ENCODE results near the gene CYP2A13.
"Not testable (repeated sequence)": the region's sequence is repeated elsewhere in the genome, so short reads cannot be mapped to it uniquely, and the experiment has no call there.

CYP2A13 gene

DNA sequence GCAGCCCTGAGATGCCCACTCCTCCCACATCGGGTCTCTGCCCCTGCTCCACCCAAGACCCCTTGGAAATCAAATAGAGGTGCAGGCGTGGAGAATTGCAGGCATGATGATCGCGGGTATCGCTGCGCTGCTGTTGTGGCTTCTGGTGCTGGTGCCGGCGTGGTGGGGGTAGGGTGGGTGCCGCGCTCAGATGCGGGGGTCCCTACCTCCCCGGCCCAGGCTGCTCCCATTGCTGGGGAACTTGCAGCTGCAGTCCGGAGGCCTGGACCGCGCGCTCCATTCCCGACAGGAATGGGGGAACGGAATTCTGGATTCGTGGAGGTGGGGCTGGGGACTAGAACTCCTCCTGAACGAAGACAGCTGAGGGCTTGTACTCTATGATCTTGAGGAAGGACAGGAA lies 46.4 kb downstream of the CYP2A13 start:
- TF ChIP-seq, protein P1, sequence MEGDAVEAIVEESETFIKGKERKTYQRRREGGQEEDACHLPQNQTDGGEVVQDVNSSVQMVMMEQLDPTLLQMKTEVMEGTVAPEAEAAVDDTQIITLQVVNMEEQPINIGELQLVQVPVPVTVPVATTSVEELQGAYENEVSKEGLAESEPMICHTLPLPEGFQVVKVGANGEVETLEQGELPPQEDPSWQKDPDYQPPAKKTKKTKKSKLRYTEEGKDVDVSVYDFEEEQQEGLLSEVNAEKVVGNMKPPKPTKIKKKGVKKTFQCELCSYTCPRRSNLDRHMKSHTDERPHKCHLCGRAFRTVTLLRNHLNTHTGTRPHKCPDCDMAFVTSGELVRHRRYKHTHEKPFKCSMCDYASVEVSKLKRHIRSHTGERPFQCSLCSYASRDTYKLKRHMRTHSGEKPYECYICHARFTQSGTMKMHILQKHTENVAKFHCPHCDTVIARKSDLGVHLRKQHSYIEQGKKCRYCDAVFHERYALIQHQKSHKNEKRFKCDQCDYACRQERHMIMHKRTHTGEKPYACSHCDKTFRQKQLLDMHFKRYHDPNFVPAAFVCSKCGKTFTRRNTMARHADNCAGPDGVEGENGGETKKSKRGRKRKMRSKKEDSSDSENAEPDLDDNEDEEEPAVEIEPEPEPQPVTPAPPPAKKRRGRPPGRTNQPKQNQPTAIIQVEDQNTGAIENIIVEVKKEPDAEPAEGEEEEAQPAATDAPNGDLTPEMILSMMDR (IDR thresholded peaks at IDR 0.05; ENCODE audit: low read depth, low read length, missing control alignments): no peak

DNA sequence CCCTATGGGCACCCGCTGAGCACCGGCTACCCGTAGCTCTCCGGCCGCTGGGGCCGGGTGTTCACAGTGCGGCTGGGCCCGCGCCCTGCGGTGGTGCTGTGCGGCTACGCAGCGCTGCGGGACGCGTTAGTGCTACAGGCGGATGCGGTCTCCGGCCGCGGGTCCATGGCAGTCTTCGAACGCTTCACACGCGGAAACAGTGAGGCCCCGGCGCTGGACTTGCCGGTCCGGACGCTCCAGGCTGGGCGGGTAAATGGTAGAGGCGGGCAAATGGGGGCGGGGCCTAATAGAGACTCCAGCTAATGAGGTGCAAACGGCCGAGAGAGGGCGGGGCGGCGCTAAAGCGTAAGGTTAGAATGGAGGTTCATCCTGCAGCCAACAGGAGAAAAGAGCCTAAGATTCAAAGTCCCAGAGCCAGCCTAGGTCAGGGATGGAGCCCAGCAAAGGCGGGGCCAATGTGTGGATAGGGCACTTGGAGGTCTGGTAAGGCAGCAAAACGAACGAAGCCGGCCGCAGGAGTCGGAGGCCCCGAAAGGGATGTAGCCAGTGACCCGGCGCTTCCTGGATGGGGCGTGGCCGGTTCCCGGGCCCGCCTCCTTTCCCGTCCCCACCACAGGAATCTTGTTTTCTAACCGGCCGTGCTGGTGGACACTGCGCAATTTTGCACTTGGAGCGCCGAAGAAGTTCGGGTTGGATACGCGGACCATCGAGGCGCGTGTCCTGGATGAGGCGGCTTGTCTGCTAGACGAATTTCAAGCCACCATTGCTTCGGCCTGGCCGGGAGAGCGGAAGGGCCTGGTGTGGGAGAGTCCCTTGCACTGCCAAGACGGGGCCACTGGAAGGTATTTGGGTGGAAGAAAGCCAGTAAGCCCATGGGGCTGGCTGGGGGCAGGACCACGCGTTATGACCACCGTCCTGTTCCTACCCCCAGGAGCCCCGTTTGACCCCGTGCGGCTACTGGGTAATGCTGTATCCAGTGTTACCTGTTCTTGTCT lies 47.4 kb downstream of the CYP2A13 start:
- DNase-seq (ENCODE audit: extremely low read depth, low read depth): not testable (repeated sequence)
- peak overlapping the region; percentile 30 for H3K4me3 ChIP-seq (replicated peaks; ENCODE audit: low read depth, low read length)

More for the DNA sequence above, 46.4 kb downstream of the CYP2A13 start:
- DNase-seq (ENCODE audit: extremely low read depth, low read depth): no peak
- no peak overlapping the region for H3K4me3 ChIP-seq (replicated peaks; ENCODE audit: low read depth, low read length)

DNA sequence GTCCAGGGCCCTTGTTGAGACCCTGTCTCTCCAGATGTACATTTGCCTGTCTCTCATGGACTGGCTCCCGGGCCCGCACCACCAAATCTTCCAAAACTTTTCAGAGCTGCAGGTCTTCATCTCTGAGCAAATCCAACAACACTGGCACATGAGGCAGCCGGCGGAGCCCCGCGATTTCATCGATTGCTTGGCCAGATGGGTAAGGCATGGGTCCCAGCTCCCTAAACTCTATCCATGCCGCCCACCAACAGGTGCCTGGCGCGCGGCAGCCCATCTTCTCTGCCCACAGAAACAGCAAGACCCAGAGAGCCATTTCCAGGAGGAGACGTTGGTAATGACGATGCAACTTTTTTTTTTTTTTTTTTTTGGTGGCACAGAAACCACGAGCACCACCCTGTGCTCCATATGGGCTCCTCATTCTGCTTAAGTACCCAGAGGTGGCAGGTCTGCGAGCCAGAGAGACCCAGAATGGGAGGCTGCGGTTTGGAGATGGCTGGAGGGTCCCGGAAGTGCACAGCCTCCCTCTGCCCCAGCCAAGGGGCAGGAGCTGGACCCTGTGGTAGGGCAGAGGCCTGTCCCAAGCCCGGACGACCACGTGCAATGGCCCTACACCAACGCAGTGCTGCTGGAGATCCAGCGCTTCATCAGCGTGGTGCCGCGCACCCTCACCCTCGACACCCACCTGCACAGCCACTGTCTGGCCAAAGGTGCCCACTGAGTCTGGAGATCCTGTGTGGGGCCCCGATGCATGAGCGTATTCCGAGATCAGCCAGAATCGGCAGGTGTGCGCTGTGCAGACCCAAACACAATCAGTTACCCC lies 48.6 kb downstream of the CYP2A13 start:
- TF ChIP-seq, protein P1 (IDR thresholded peaks at IDR 0.05; ENCODE audit: low read depth, low read length, missing control alignments): no peak
- DNase-seq (ENCODE audit: extremely low read depth, low read depth): no peak
- no peak overlapping the region for H3K4me3 ChIP-seq (replicated peaks; ENCODE audit: low read depth, low read length)

DNA sequence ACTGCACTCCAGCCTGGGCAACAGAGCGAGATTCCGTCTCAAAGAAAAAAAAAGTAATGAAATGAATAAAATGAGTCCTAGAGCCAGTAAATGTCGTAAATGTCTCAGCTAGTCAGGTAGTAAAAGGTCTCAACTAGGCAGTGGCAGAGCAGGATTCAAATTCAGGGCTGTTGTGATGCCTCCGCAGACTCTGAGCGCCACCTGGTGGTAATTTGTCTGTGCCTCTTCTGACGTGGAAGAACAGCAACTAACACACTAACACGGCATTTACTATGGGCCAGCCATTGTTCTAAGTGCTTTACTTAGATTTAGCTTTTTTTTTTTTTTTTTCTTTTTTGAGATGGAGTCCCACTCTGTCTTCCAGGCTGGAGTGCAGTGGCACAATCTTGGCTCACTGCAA lies 56.2 kb downstream of the CYP2A13 start:
- TF ChIP-seq, protein P1 (IDR thresholded peaks at IDR 0.05; ENCODE audit: low read depth, low read length, missing control alignments): peak; percentile 82
- peak; percentile 77 for DNase-seq (ENCODE audit: extremely low read depth, low read depth)
- no peak overlapping the region for H3K4me3 ChIP-seq (replicated peaks; ENCODE audit: low read depth, low read length)
